ENCODE measurements around the gene MRPS5. TPM values are rescaled to one million over a fixed set of nuclear protein-coding genes. Genes with fewer than 3 reads are reported as not detected.

MRPS5 gene
- total and polyA plus RNA-seq, 4 donors, result 45.8 to 75.7 (median 64.6) TPM

- Histone ChIP-seq H3K4me3 (no peak overlapping the region), H3K9ac (ENCODE audit: insufficient read depth in 1 of 2, low read length in 2 of 2) (no peak overlapping the region), H3K4me1 (ENCODE audit: control insufficient read depth in 5 of 5, insufficient read depth in 5 of 5, low read length in 5 of 5) (peaks cover 0 to 18% (median 10%) of the 10 kb centered on the region in 5 donors), H3K36me3 (ENCODE audit: control insufficient read depth in 4 of 4, insufficient read depth in 4 of 4, low read length in 4 of 4) (no peaks in the 10 kb centered on the region), H3K27me3 (ENCODE audit: control insufficient read depth in 3 of 3, insufficient read depth in 3 of 3, low read length in 2 of 3) (no peaks in the 10 kb centered on the region), H3K27ac (ENCODE audit: low read depth in 1 of 2, low read length in 1 of 2) (no peak overlapping the region), H3K9me3 (ENCODE audit: control insufficient read depth in 4 of 4, insufficient read depth in 3 of 4, low read length in 3 of 4) (peaks cover 0 to 2% (median 0%) of the 10 kb centered on the region in 4 donors)
- ATAC-seq (ENCODE audit: insufficient read depth, low FRiP score) (no peak), DNase-seq (no peak)
- TF ChIP-seq CTCF (IDR thresholded peaks at IDR 0.05; ENCODE audit: control extremely low read depth, extremely low read depth), result no peak
- WGBS, 2 donors, result 89 to 91% methylated on average over 13 of the region's 13 CpGs
These were observed 68.7 kb downstream of the MRPS5 start for GRCh38 chr2:95052804-95053479.

GRCh38 chr2:95052307-95052706 lies 69.3 kb downstream of the MRPS5 start:
- TF ChIP-seq CTCF (IDR thresholded peaks at IDR 0.05; ENCODE audit: control extremely low read depth, extremely low read depth), result no peak
- no peak for DNase-seq
- WGBS, 2 donors, result 88 to 95% methylated on average over 6 of the region's 6 CpGs
- H3K9me3 ChIP-seq (ENCODE audit: control insufficient read depth in 4 of 4, insufficient read depth in 3 of 4, low read length in 3 of 4), result peaks cover 0 to 2% (median 0%) of the 10 kb centered on the region in 4 donors
- no peak overlapping the region for H3K9ac ChIP-seq (ENCODE audit: insufficient read depth in 1 of 2, low read length in 2 of 2)
- no peak overlapping the region for H3K27ac ChIP-seq (ENCODE audit: low read depth in 1 of 2, low read length in 1 of 2)
- H3K4me3 ChIP-seq, result no peak overlapping the region
- peaks cover 0 to 18% (median 10%) of the 10 kb centered on the region in 5 donors for H3K4me1 ChIP-seq (ENCODE audit: control insufficient read depth in 5 of 5, insufficient read depth in 5 of 5, low read length in 5 of 5)
- H3K36me3 ChIP-seq (ENCODE audit: control insufficient read depth in 4 of 4, insufficient read depth in 4 of 4, low read length in 4 of 4), result no peaks in the 10 kb centered on the region
- no peak for ATAC-seq (ENCODE audit: insufficient read depth, low FRiP score)
- H3K27me3 ChIP-seq (ENCODE audit: control insufficient read depth in 3 of 3, insufficient read depth in 3 of 3, low read length in 2 of 3), result no peaks in the 10 kb centered on the region

GRCh38 chr2:95051626-95052025 lies 70.0 kb downstream of the MRPS5 start:
- peaks cover 0 to 18% (median 10%) of the 10 kb centered on the region in 5 donors for H3K4me1 ChIP-seq (ENCODE audit: control insufficient read depth in 5 of 5, insufficient read depth in 5 of 5, low read length in 5 of 5)
- TF ChIP-seq CTCF (IDR thresholded peaks at IDR 0.05; ENCODE audit: control extremely low read depth, extremely low read depth), result no peak
- no peaks in the 10 kb centered on the region for H3K27me3 ChIP-seq (ENCODE audit: control insufficient read depth in 3 of 3, insufficient read depth in 3 of 3, low read length in 2 of 3)
- H3K36me3 ChIP-seq (ENCODE audit: control insufficient read depth in 4 of 4, insufficient read depth in 4 of 4, low read length in 4 of 4), result no peaks in the 10 kb centered on the region
- no peak overlapping the region for H3K4me3 ChIP-seq
- DNase-seq, result no peak
- 87 to 89% methylated on average over 10 of the region's 10 CpGs for WGBS, 2 donors
- no peak overlapping the region for H3K9ac ChIP-seq (ENCODE audit: insufficient read depth in 1 of 2, low read length in 2 of 2)
- no peak for ATAC-seq (ENCODE audit: insufficient read depth, low FRiP score)
- H3K9me3 ChIP-seq (ENCODE audit: control insufficient read depth in 4 of 4, insufficient read depth in 3 of 4, low read length in 3 of 4), result peaks cover 0 to 2% (median 0%) of the 10 kb centered on the region in 4 donors
- no peak overlapping the region for H3K27ac ChIP-seq (ENCODE audit: low read depth in 1 of 2, low read length in 1 of 2)

All from lung (tissue), 12 donors.